Fibroblast of villous mesenchyme (primary cell): ENCODE measurements around the gene IGF1R. TPM values are rescaled to one million over a fixed set of nuclear protein-coding genes. Genes with fewer than 3 reads are reported as not detected.
A peak's percentile ranks its signal among the peaks of the same experiment; 100 is the strongest.

ENCODE experiments used
- DNase-seq: peaks from one replicate; pipeline ENCODE4 v3.0.0-alpha.2; 2010; ENCODE audit warnings: low read depth
- H3K4me3 ChIP-seq: 2 replicates; pipeline ENCODE4 v1.5.1; 2011; ENCODE audit warnings: low read depth, mild to moderate bottlenecking, low read length
- CTCF ChIP-seq: IDR thresholded peaks from 2 replicates; pipeline ENCODE4 v1.5.1; 2012; ENCODE audit warnings: low read depth, mild to moderate bottlenecking, low read length; ENCODE audit not compliant: insufficient read depth
- total RNA-seq: library from RNA; depleted of rRNA; stranded (reverse); fragments of >200 nt; gene quantifications from 2 replicates; pipeline ENCODE4 v1.2.3, GENCODE V29; 2012

IGF1R gene
- total RNA-seq, 1 donor: 19.4 TPM

- DNase-seq: peak; percentile 36
- no peak for TF ChIP-seq CTCF
- H3K4me3 ChIP-seq: no peak overlapping the region
These were observed 134.5 kb downstream of the IGF1R start for GRCh38 chr15:98782801-98783200.

GRCh38 chr15:98785431-98785806 is 137.1 kb downstream of the IGF1R start:
- TF ChIP-seq CTCF: no peak
- H3K4me3 ChIP-seq: no peak overlapping the region
- no peak for DNase-seq

GRCh38 chr15:98785807-98786621 is 137.7 kb downstream of the IGF1R start:
- TF ChIP-seq CTCF: no peak
- no peak for DNase-seq
- H3K4me3 ChIP-seq: no peak overlapping the region

GRCh38 chr15:98786717-98787116 is 138.4 kb downstream of the IGF1R start:
- DNase-seq: no peak
- TF ChIP-seq CTCF: no peak
- H3K4me3 ChIP-seq: no peak overlapping the region

GRCh38 chr15:98787194-98787593 is 138.9 kb downstream of the IGF1R start:
- DNase-seq: no peak
- no peak overlapping the region for H3K4me3 ChIP-seq
- TF ChIP-seq CTCF: no peak

GRCh38 chr15:98787936-98788757 is 139.8 kb downstream of the IGF1R start:
- TF ChIP-seq CTCF: no peak
- DNase-seq: peak; percentile 35
- H3K4me3 ChIP-seq: no peak overlapping the region
